Nephron (organoid): ENCODE results near the gene RNF214.
A peak's percentile ranks its signal among the peaks of the same experiment; 100 is the strongest.

Experiments
- H3K27ac Mint-ChIP-seq, 3 experiments: 2 replicates each; pipeline ENCODE4 v1.8.0; 2020; ENCODE audit warnings: mixed read lengths in 3 of 3, mild to moderate bottlenecking in 2 of 3, moderate library complexity in 1 of 3
- H3K27me3 Mint-ChIP-seq: 2 replicates; pipeline ENCODE4 v1.8.0; 2021; ENCODE audit warnings: low read depth, mild to moderate bottlenecking, moderate library complexity, mixed read lengths
- H3K36me3 Mint-ChIP-seq: 2 replicates; pipeline ENCODE4 v1.8.0; 2020; ENCODE audit warnings: low read depth, mixed read lengths
- H3K4me1 Mint-ChIP-seq: 2 replicates; pipeline ENCODE4 v1.8.0; 2020; ENCODE audit warnings: mixed read lengths
- H3K4me3 Mint-ChIP-seq, 3 experiments: 2 replicates each; pipeline ENCODE4 v1.8.0; 2020; ENCODE audit warnings: mild to moderate bottlenecking in 3 of 3, mixed read lengths in 3 of 3, moderate library complexity in 2 of 3
- H3K9me3 Mint-ChIP-seq: 2 replicates; pipeline ENCODE4 v1.8.0; 2020; ENCODE audit warnings: mixed read lengths
- CTCF ChIP-seq, 3 experiments: fragments of 200-600 bp; sonication (generic); IDR thresholded peaks; one replicate each; pipeline ENCODE4 v1.5.0; 2021; ENCODE audit warnings: antibody characterized with exemption in 3 of 3; ENCODE audit not compliant: unreplicated experiment in 3 of 3

The RNF214 gene

GRCh38 chr11:117187428-117187798 is 45.1 kb upstream of the RNF214 start:
- H3K4me3 Mint-ChIP-seq = no peak overlapping the region
- peaks cover 34% of the 10 kb centered on the region for H3K36me3 Mint-ChIP-seq
- H3K27ac Mint-ChIP-seq = peak overlapping the region in 1 of 3 experiments; percentile 2
- H3K4me1 Mint-ChIP-seq = no peaks in the 10 kb centered on the region
- H3K27me3 Mint-ChIP-seq = no peaks in the 10 kb centered on the region
- H3K9me3 Mint-ChIP-seq = no peaks in the 10 kb centered on the region
- no peak for TF ChIP-seq CTCF (IDR thresholded peaks at IDR 0.05; ENCODE audit: unreplicated experiment in 3 of 3)

- Mint-ChIP-seq H3K27ac (no peak overlapping the region), H3K9me3 (no peaks in the 10 kb centered on the region), H3K4me1 (no peaks in the 10 kb centered on the region), H3K36me3 (peaks cover 31% of the 10 kb centered on the region), H3K4me3 (no peak overlapping the region), H3K27me3 (no peaks in the 10 kb centered on the region)
- no peak for TF ChIP-seq CTCF (IDR thresholded peaks at IDR 0.05; ENCODE audit: unreplicated experiment in 3 of 3)
These were observed 44.5 kb upstream of the RNF214 start for GRCh38 chr11:117187799-117188481.

- H3K27me3 Mint-ChIP-seq = no peaks in the 10 kb centered on the region
- TF ChIP-seq CTCF (IDR thresholded peaks at IDR 0.05; ENCODE audit: unreplicated experiment in 3 of 3) = no peak
- H3K4me3 Mint-ChIP-seq = no peak overlapping the region
- no peaks in the 10 kb centered on the region for H3K4me1 Mint-ChIP-seq
- no peak overlapping the region for H3K27ac Mint-ChIP-seq
- peaks cover 29% of the 10 kb centered on the region for H3K36me3 Mint-ChIP-seq
- H3K9me3 Mint-ChIP-seq = no peaks in the 10 kb centered on the region
These were observed 43.8 kb upstream of the RNF214 start for GRCh38 chr11:117188620-117189081.

- Mint-ChIP-seq H3K9me3 (no peaks in the 10 kb centered on the region), H3K4me1 (no peaks in the 10 kb centered on the region), H3K36me3 (peaks cover 22% of the 10 kb centered on the region), H3K27ac (no peak overlapping the region), H3K27me3 (no peaks in the 10 kb centered on the region), H3K4me3 (no peak overlapping the region)
- no peak for TF ChIP-seq CTCF (IDR thresholded peaks at IDR 0.05; ENCODE audit: unreplicated experiment in 3 of 3)
These were observed 43.1 kb upstream of the RNF214 start for GRCh38 chr11:117189191-117189940.

- Mint-ChIP-seq H3K4me1 (no peaks in the 10 kb centered on the region), H3K4me3 (no peak overlapping the region), H3K9me3 (no peaks in the 10 kb centered on the region), H3K27me3 (no peaks in the 10 kb centered on the region), H3K36me3 (peaks cover 23% of the 10 kb centered on the region), H3K27ac (no peak overlapping the region)
- no peak for TF ChIP-seq CTCF (IDR thresholded peaks at IDR 0.05; ENCODE audit: unreplicated experiment in 3 of 3)
These were observed 42.4 kb upstream of the RNF214 start for GRCh38 chr11:117189941-117190544.
